AG04450 (cell line): Measurements from ENCODE around the gene UBXN1. TPM values are rescaled to one million over a fixed set of nuclear protein-coding genes. Genes with fewer than 3 reads are reported as not detected.
A peak's percentile ranks its signal among the peaks of the same experiment; 100 is the strongest.

Experiments used
- CTCF ChIA-PET: fragments of 300-600, 350-600 bp; formaldehyde crosslinking; extraction: SDS; loops from one replicate; lab custom pipeline; 2022; ENCODE audit warnings: antibody characterized with exemption, inconsistent platforms; lab: Charles Lee
- POLR2A ChIA-PET: fragments of 350-600 bp; formaldehyde crosslinking; extraction: SDS; loops from one replicate; lab custom pipeline; 2021; ENCODE audit warnings: antibody characterized with exemption, inconsistent platforms; lab: Yijun Ruan, JAX
- DNase-seq: peaks from one replicate; pipeline ENCODE4 v3.0.0-alpha.2; 2011; ENCODE audit warnings: low read depth, low spot score
- H3K27ac ChIP-seq: one replicate; pipeline ENCODE4 v1.5.1; 2012; ENCODE audit warnings: low read depth, low read length, control low read depth
- H3K27me3 ChIP-seq: one replicate; pipeline ENCODE4 v1.6.0; 2012; ENCODE audit warnings: low read length; ENCODE audit not compliant: control insufficient read depth, insufficient read depth
- H3K4me3 ChIP-seq: 2 replicates; pipeline ENCODE4 v1.5.1; 2011; ENCODE audit warnings: mild to moderate bottlenecking, low read depth, low read length, control low read depth
- H3K9me3 ChIP-seq: 2 replicates; pipeline ENCODE4 v1.5.1; 2012; ENCODE audit warnings: low read length; ENCODE audit not compliant: control insufficient read depth, insufficient read depth
- polyA plus RNA-seq: library from polyadenylated mRNA; depleted of rRNA; stranded (reverse); fragments of >200 nt; gene quantifications from 2 replicates; pipeline ENCODE4 v1.2.3, GENCODE V29; 2011
- TF ChIP-seq, protein P1 (sequence below): IDR thresholded peaks from 2 replicates; pipeline ENCODE4 v1.5.1; 2011; ENCODE audit warnings: low read depth, low read length, control low read depth, inconsistent platforms

Gene UBXN1
- polyA plus RNA-seq, 1 experiment = 100 TPM

DNA sequence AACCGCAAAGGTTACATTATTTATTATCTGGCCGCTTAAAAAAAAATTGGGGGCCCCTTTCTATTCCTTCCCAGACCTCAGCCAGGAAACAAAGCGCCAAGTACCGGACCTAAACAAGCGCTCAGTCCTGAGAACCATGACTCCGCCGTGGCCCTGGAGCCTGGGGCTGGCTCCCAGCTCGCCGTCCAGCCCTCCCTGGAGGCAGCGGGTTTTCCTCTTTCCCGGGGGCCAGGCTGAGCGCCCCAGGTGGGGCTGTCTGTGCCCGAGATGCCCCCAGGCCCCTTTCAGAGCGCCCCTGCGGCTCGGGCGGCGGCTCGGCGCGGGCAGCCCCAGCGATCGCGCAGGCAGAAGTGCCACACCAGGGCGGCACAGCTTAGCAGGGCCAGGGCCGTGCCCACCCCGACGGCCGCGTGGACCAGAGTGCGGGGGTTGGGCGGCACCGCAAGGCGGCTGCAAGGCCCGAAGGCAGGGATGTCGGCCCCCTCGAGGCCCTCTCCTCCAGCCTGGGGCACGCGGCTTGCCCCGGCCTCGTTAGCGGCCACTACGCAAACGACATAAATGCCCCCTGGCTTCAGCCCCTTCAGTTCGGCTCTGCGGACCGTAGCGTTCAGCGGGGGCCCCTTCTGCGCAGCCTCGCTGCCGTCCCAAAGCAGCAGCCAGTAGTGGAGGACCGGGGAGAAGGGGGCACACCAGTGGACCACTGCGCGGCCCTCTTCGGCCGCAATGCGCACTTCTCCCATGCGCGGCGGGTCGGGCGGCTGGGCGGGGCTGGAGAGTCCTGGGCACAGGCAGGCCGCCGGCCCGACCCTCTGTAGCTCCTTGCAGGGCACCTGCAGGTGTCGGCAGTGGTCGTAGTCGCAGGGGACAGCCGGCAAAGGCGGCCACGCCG is 8.9 kb upstream of the UBXN1 start:
- TF ChIP-seq, protein P1, sequence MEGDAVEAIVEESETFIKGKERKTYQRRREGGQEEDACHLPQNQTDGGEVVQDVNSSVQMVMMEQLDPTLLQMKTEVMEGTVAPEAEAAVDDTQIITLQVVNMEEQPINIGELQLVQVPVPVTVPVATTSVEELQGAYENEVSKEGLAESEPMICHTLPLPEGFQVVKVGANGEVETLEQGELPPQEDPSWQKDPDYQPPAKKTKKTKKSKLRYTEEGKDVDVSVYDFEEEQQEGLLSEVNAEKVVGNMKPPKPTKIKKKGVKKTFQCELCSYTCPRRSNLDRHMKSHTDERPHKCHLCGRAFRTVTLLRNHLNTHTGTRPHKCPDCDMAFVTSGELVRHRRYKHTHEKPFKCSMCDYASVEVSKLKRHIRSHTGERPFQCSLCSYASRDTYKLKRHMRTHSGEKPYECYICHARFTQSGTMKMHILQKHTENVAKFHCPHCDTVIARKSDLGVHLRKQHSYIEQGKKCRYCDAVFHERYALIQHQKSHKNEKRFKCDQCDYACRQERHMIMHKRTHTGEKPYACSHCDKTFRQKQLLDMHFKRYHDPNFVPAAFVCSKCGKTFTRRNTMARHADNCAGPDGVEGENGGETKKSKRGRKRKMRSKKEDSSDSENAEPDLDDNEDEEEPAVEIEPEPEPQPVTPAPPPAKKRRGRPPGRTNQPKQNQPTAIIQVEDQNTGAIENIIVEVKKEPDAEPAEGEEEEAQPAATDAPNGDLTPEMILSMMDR = no peak
- no peak for DNase-seq
- peak overlapping the region; percentile 1; the same call in 1 of the 2 replicates for H3K4me3 ChIP-seq
- no peak overlapping the region for H3K27ac ChIP-seq
- no peaks in the 10 kb centered on the region for H3K27me3 ChIP-seq
- no peaks in the 10 kb centered on the region for H3K9me3 ChIP-seq
- ChIA-PET CTCF (no interaction called here), POLR2A (interaction anchor here (3.4 kb wide), 1 partner anchor 22 kb away, joined by 35 read pairs; the partner anchor contains the start of genes C11orf98 and CSKMT)

DNA sequence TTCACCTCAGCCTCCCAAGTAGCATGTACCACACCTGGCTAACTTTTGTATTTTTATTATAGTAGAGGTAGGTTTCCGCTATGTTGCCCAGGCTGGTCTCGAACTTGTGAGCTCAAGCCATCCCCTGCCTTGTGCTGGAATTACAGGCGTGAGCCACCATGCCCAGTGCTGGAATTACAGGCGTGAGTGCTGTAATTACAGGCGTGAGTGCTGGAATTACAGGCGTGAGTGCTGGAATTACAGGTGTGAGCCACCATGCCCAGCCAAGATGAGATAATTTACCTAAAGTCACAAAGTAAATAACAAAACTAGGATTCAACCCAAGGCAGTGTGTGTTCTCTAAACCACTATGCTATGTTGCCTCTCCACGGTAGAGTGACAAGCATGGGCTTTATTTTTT is 3.6 kb upstream of the UBXN1 start:
- TF ChIP-seq, protein P1 = no peak
- Histone ChIP-seq H3K27ac (no peak overlapping the region), H3K27me3 (no peaks in the 10 kb centered on the region), H3K9me3 (peaks cover 4% of the 10 kb centered on the region; the same call in 1 of the 2 replicates), H3K4me3 (no peak overlapping the region)
- POLR2A ChIA-PET = no interaction called here
- DNase-seq = no peak
- CTCF ChIA-PET = interaction anchor here (1.4 kb wide), 1 partner anchor 11 kb away, joined by 4 read pairs; no protein-coding TSS in a partner anchor

DNA sequence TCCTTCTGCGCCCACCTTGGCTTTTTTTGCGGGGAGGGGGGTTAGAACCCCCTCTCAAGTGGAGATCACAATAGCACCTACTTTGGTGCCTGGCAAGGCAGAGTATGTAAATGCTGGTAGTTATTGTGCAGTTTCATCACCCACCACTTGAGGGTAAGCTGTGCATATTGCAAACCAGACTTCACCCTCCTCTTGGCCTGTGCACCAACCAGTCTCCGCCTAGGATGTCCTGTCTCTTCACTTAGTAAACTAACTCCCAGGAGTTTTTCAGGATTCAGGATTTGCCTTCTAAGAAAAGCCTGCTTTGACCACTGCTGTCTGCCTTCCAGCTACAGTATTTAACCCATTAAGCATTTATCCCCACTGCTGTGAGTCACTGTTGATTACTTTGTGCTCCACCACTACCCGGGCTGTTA is 2.0 kb upstream of the UBXN1 start:
- POLR2A ChIA-PET = interaction anchor here (0.5 to 4.0 kb wide), 13 partner anchors 9 to 175 kb away, joined by 3 to 70 read pairs (median 5); partner anchors contain the start of genes B3GAT3, C11orf98, CSKMT and HNRNPUL2
- Histone ChIP-seq H3K27me3 (no peaks in the 10 kb centered on the region), H3K27ac (peak overlapping the region; percentile 43), H3K9me3 (peaks cover 4% of the 10 kb centered on the region; the same call in 1 of the 2 replicates), H3K4me3 (no peak overlapping the region)
- CTCF ChIA-PET = interaction anchor here (0.5 to 3.2 kb wide), 21 partner anchors 9 to 496 kb away, joined by 3 to 36 read pairs (median 3); partner anchors contain the start of genes LBHD1, LRRN4CL, UQCC3 and ZBTB3
- TF ChIP-seq, protein P1 = peak; percentile 72
- peak; percentile 72 for DNase-seq

DNA sequence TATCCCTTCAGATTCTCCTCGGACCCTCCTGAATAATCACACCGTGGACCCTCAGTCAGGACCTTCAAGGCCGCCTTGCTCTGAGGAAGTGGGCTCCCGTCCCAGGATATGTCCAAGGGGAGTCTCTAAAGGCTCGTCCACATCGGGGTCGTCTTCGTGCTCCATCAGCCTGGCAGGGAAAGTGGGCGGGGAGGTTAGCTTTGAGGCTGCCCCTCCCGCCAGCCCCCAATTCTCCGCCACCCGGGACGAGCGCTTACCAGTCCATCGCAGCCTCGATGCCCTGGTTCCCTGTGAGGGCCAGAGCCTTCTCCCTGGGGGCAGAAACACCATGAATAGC is 472 bp downstream of the UBXN1 start:
- Histone ChIP-seq H3K27me3 (no peaks in the 10 kb centered on the region), H3K27ac (peak overlapping the region; percentile 80), H3K4me3 (peak overlapping the region; percentile 98), H3K9me3 (peaks cover 4% of the 10 kb centered on the region; the same call in 1 of the 2 replicates)
- ChIA-PET CTCF (no interaction called here), POLR2A (interaction anchor here (2.1 to 4.0 kb wide), 3 partner anchors 9 to 13 kb away, joined by 7 to 70 read pairs (median 13); partner anchors contain the start of genes C11orf98, CSKMT and LRRN4CL)
- no peak for DNase-seq
- TF ChIP-seq, protein P1 = no peak

DNA sequence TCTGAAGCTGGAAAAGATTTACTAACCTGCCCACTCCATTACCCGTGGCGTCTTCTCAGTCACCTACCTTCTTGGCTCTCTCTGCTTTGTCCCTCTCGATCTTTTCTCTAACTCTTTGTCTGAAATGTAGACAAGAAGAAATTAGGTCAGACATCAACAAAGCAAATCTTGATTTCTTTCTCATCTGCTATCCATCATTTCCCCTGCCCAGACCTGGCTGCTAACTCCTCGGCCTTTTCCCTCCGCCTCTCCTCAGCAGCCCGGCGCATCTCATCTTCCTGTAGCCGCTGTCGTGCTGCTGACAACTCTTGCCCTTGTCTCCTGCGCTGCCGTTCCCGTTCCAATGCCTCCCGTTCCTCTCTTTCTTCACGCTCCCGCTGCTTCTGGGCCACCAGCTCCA is 1.2 kb downstream of the UBXN1 start:
- H3K9me3 ChIP-seq = peaks cover 4% of the 10 kb centered on the region; the same call in 1 of the 2 replicates
- H3K4me3 ChIP-seq = peak overlapping the region; percentile 98
- H3K27ac ChIP-seq = no peak overlapping the region
- H3K27me3 ChIP-seq = no peaks in the 10 kb centered on the region
- ChIA-PET POLR2A (interaction anchor here (5.6 kb wide), 1 partner anchor 13 kb away, joined by 50 read pairs; the partner anchor contains the start of genes C11orf98 and CSKMT), CTCF (interaction anchor here (0.6 to 0.7 kb wide), 2 partner anchors 13 to 27 kb away, joined by 3 read pairs; partner anchors contain the start of genes C11orf98 and CSKMT)
- no peak for DNase-seq
- TF ChIP-seq, protein P1 = no peak
